Neural progenitor cell (in vitro differentiated cells): ENCODE data around the gene NME2. TPM values are rescaled to one million over a fixed set of nuclear protein-coding genes. Genes with fewer than 3 reads are reported as not detected.

Source experiments
- DNase-seq: peaks from one replicate; pipeline ENCODE4 v3.0.0-alpha.2; 2016; ENCODE audit warnings: low spot score
- H2AFZ ChIP-seq: fragments of 200-600 bp; sonication (generic); replicated peaks from 2 replicates; pipeline ENCODE4 v1.6.1; 2016; ENCODE audit warnings: antibody characterized with exemption
- H3F3A ChIP-seq: fragments of 200-600 bp; sonication (generic); 2 replicates; pipeline ENCODE4 v1.6.1; 2016; ENCODE audit warnings: antibody characterized with exemption, low read depth
- H3K27ac ChIP-seq: fragments of 200-600 bp; sonication (generic); 2 replicates; pipeline ENCODE4 v1.5.1; 2016; ENCODE audit warnings: mild to moderate bottlenecking
- H3K27me3 ChIP-seq: fragments of 200-600 bp; sonication (generic); 2 replicates; pipeline ENCODE4 v1.6.1; 2016; ENCODE audit warnings: mild to moderate bottlenecking, moderate library complexity
- H3K36me3 ChIP-seq: fragments of 200-600 bp; sonication (generic); 2 replicates; pipeline ENCODE4 v1.5.1; 2016
- H3K4me1 ChIP-seq: fragments of 200-600 bp; sonication (generic); 2 replicates; pipeline ENCODE4 v1.6.1; 2016; ENCODE audit warnings: mixed run types
- H3K4me2 ChIP-seq: fragments of 200-600 bp; sonication (generic); 2 replicates; pipeline ENCODE4 v1.6.1; 2016
- H3K4me3 ChIP-seq: fragments of 200-600 bp; sonication (generic); 2 replicates; pipeline ENCODE4 v1.5.1; 2016
- H3K79me2 ChIP-seq: fragments of 200-600 bp; sonication (generic); 2 replicates; pipeline ENCODE4 v1.6.1; 2016; ENCODE audit warnings: low read depth
- H3K9ac ChIP-seq: fragments of 200-600 bp; sonication (generic); 2 replicates; pipeline ENCODE4 v1.6.1; 2016
- H3K9me3 ChIP-seq: fragments of 200-600 bp; sonication (generic); 2 replicates; pipeline ENCODE4 v1.5.1; 2016; ENCODE audit warnings: low read depth
- H4K20me1 ChIP-seq: fragments of 200-600 bp; sonication (generic); 2 replicates; pipeline ENCODE4 v1.6.1; 2016; ENCODE audit warnings: low read depth
- H3K27ac Mint-ChIP-seq: 3 replicates; pipeline ENCODE4 v1.8.0; 2021; ENCODE audit warnings: mixed read lengths
- H3K27me3 Mint-ChIP-seq: 2 replicates; pipeline ENCODE4 v1.8.0; 2022; ENCODE audit warnings: low read depth, mild to moderate bottlenecking, inconsistent platforms, moderate library complexity, mixed read lengths; ENCODE audit not compliant: insufficient read depth
- H3K36me3 Mint-ChIP-seq: 3 replicates; pipeline ENCODE4 v1.8.0; 2021; ENCODE audit warnings: mixed read lengths
- H3K4me1 Mint-ChIP-seq: 3 replicates; pipeline ENCODE4 v1.8.0; 2021; ENCODE audit warnings: mixed read lengths
- H3K4me3 Mint-ChIP-seq: 3 replicates; pipeline ENCODE4 v1.8.0; 2021; ENCODE audit warnings: mild to moderate bottlenecking, moderate library complexity, mixed read lengths
- H3K9me3 Mint-ChIP-seq: 3 replicates; pipeline ENCODE4 v1.8.0; 2020; ENCODE audit warnings: mixed read lengths
- EZH2 ChIP-seq: fragments of 200-600 bp; sonication (generic); IDR thresholded peaks from 2 replicates; pipeline ENCODE4 v1.6.1; 2017; ENCODE audit warnings: antibody characterized with exemption, mild to moderate bottlenecking, moderate library complexity
- EZH2phosphoT487 ChIP-seq: fragments of 200-600 bp; sonication (generic); IDR thresholded peaks from 2 replicates; pipeline ENCODE4 v1.6.1; 2017; ENCODE audit warnings: antibody characterized with exemption
- total RNA-seq: library from RNA; depleted of rRNA; stranded (reverse); fragments of >200 nt; gene quantifications from 2 replicates; pipeline ENCODE4 v1.2.3, GENCODE V29; 2015; ENCODE audit warnings: low replicate concordance
- TF ChIP-seq, protein P1 (sequence below): fragments of 200-600 bp; sonication (generic); IDR thresholded peaks from 2 replicates; pipeline ENCODE4 v1.5.1; 2017; ENCODE audit warnings: antibody characterized with exemption, mild to moderate bottlenecking

Gene NME2
- total RNA-seq, 1 donor from 2014 or later: 287 TPM

GRCh38 chr17:51214920-51215319 is 48.7 kb downstream of the NME2 start:
- H3K4me3 ChIP-seq: no peak overlapping the region
- no peaks in the 10 kb centered on the region for H3K4me1 ChIP-seq
- peaks cover 4% of the 10 kb centered on the region for H3F3A ChIP-seq
- H4K20me1 ChIP-seq: no peaks in the 10 kb centered on the region
- peaks cover 13% of the 10 kb centered on the region for H3K36me3 Mint-ChIP-seq
- no peaks in the 10 kb centered on the region for H3K9me3 ChIP-seq
- no peak for DNase-seq
- H3K9me3 Mint-ChIP-seq: no peaks in the 10 kb centered on the region
- TF ChIP-seq, protein P1, sequence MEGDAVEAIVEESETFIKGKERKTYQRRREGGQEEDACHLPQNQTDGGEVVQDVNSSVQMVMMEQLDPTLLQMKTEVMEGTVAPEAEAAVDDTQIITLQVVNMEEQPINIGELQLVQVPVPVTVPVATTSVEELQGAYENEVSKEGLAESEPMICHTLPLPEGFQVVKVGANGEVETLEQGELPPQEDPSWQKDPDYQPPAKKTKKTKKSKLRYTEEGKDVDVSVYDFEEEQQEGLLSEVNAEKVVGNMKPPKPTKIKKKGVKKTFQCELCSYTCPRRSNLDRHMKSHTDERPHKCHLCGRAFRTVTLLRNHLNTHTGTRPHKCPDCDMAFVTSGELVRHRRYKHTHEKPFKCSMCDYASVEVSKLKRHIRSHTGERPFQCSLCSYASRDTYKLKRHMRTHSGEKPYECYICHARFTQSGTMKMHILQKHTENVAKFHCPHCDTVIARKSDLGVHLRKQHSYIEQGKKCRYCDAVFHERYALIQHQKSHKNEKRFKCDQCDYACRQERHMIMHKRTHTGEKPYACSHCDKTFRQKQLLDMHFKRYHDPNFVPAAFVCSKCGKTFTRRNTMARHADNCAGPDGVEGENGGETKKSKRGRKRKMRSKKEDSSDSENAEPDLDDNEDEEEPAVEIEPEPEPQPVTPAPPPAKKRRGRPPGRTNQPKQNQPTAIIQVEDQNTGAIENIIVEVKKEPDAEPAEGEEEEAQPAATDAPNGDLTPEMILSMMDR: no peak
- TF ChIP-seq EZH2phosphoT487: no peak
- no peak for TF ChIP-seq EZH2
- H3K4me3 Mint-ChIP-seq: no peak overlapping the region
- H3K79me2 ChIP-seq: no peaks in the 10 kb centered on the region
- no peaks in the 10 kb centered on the region for H3K27me3 Mint-ChIP-seq
- no peak overlapping the region for H3K4me2 ChIP-seq
- no peak overlapping the region for H3K27ac Mint-ChIP-seq
- H3K9ac ChIP-seq: no peak overlapping the region
- peaks cover 24% of the 10 kb centered on the region for H3K36me3 ChIP-seq
- no peak overlapping the region for H3K27ac ChIP-seq
- H2AFZ ChIP-seq: no peak overlapping the region
- no peaks in the 10 kb centered on the region for H3K27me3 ChIP-seq
- no peaks in the 10 kb centered on the region for H3K4me1 Mint-ChIP-seq

GRCh38 chr17:51217946-51218345 is 51.7 kb downstream of the NME2 start:
- H3K9me3 ChIP-seq: no peaks in the 10 kb centered on the region
- H4K20me1 ChIP-seq: peaks cover 3% of the 10 kb centered on the region
- DNase-seq: no peak
- no peak overlapping the region for H3K4me3 Mint-ChIP-seq
- H3K4me1 Mint-ChIP-seq: no peaks in the 10 kb centered on the region
- peaks cover 24% of the 10 kb centered on the region for H3K36me3 ChIP-seq
- H3K79me2 ChIP-seq: no peaks in the 10 kb centered on the region
- no peak overlapping the region for H3K9ac ChIP-seq
- H3F3A ChIP-seq: peaks cover 4% of the 10 kb centered on the region
- no peaks in the 10 kb centered on the region for H3K27me3 ChIP-seq
- H3K4me3 ChIP-seq: no peak overlapping the region
- H3K27ac ChIP-seq: no peak overlapping the region
- TF ChIP-seq EZH2phosphoT487: no peak
- H3K27me3 Mint-ChIP-seq: no peaks in the 10 kb centered on the region
- no peak overlapping the region for H2AFZ ChIP-seq
- H3K9me3 Mint-ChIP-seq: no peaks in the 10 kb centered on the region
- H3K27ac Mint-ChIP-seq: no peak overlapping the region
- H3K4me1 ChIP-seq: no peaks in the 10 kb centered on the region
- no peak overlapping the region for H3K4me2 ChIP-seq
- H3K36me3 Mint-ChIP-seq: peaks cover 16% of the 10 kb centered on the region

- H2AFZ ChIP-seq: no peak overlapping the region
- Mint-ChIP-seq H3K9me3 (no peaks in the 10 kb centered on the region), H3K27ac (no peak overlapping the region), H3K4me3 (no peak overlapping the region), H3K36me3 (peaks cover 25% of the 10 kb centered on the region), H3K4me1 (no peaks in the 10 kb centered on the region), H3K27me3 (no peaks in the 10 kb centered on the region)
- H3K27me3 ChIP-seq: no peaks in the 10 kb centered on the region
- no peak overlapping the region for H3K27ac ChIP-seq
- H3F3A ChIP-seq: no peaks in the 10 kb centered on the region
- no peak overlapping the region for H3K4me3 ChIP-seq
- peaks cover 26% of the 10 kb centered on the region for H3K79me2 ChIP-seq
- H3K9me3 ChIP-seq: no peaks in the 10 kb centered on the region
- H3K4me1 ChIP-seq: no peaks in the 10 kb centered on the region
- no peak overlapping the region for H3K4me2 ChIP-seq
- TF ChIP-seq EZH2 (no peak), EZH2phosphoT487 (no peak)
- TF ChIP-seq, protein P1: no peak
- no peak for DNase-seq
- peaks cover 16% of the 10 kb centered on the region for H4K20me1 ChIP-seq
- no peak overlapping the region for H3K9ac ChIP-seq
- peaks cover 17% of the 10 kb centered on the region for H3K36me3 ChIP-seq
Observed at GRCh38 chr17:51221322-51221721, 55.1 kb downstream of the NME2 start.

Other genes starting within 250 kb of the NME2 start
- 89.7 and 99.5 TPM in 2 replicates for gene SPAG9, start 45.5 kb upstream of the NME2 start, total RNA-seq
- gene NME1, start 12.9 kb upstream of the NME2 start, total RNA-seq: 89.5 and 95.1 TPM in 2 replicates
- 50.1 and 69.8 TPM in 2 replicates for gene MBTD1, start 93.6 kb downstream of the NME2 start, total RNA-seq
- gene UTP18, start 94.1 kb downstream of the NME2 start, total RNA-seq: 78.7 and 107 TPM in 2 replicates